ENCODE results near the gene DNAJC9.
"Not testable (repeated sequence)": the region's sequence is repeated elsewhere in the genome, so short reads cannot be mapped to it uniquely, and the experiment has no call there.

The DNAJC9 gene

GRCh38 chr10:73246646-73247508 is at the start of gene DNAJC9:
Gene DNAJC9 (minus strand): TSS chr10:73247255. CDS start chr10:73247189, 66 bp downstream.
- peak; percentile 96 to 97 for DNase-seq (ENCODE audit: low read depth in 2 of 2)

- no peak for DNase-seq (ENCODE audit: low read depth in 2 of 2)
Measured at GRCh38 chr10:73293461-73293860, 46.4 kb upstream of the DNAJC9 start.

DNA sequence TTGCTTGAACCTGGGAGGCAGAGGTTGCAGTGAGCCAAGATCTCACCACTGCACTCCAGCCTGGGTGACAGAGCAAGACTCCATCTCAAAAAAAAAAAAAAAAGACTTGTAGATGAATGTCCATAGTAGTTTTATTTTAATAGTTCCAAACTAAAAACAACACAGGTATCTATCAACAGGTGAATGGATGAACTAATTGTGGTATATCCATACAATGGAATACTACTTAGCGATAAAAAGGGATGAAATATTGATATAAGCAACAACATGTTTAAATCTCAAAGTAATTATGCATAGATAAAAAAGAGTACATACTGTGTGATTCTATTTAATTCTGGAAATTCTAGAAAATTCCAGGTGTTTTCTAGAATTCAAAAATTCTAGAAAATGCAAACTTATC is 42.9 kb upstream of the DNAJC9 start:
- DNase-seq (ENCODE audit: low read depth in 2 of 2) = no peak

- no peak for DNase-seq (ENCODE audit: low read depth in 2 of 2)
Measured at GRCh38 chr10:73287441-73287840, 40.4 kb upstream of the DNAJC9 start.

GRCh38 chr10:73281097-73281496 is 34.0 kb upstream of the DNAJC9 start:
- DNase-seq (ENCODE audit: low read depth in 2 of 2) = no peak

DNA sequence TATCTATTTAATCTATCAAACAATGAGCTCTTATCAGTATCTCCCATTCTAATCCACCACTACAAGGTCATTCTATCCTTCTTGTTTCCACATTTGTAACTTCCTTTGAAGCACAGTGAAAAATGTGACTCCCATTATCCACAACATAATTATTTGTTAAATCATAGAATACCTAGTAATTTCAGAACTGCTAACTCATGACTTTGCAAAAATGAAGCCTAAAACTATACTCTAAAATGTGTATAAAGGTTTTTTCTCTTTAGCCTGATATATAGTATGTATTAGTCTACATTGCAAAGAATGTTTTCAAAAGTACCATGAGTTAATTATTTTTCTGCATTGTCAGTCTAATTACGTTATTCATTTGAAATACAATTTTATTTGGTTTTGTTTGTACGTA is 17.4 kb upstream of the DNAJC9 start:
- DNase-seq (ENCODE audit: low read depth in 2 of 2) = no peak

GRCh38 chr10:73263693-73264347 is 16.8 kb upstream of the DNAJC9 start:
- no peak for DNase-seq (ENCODE audit: low read depth in 2 of 2)

DNA sequence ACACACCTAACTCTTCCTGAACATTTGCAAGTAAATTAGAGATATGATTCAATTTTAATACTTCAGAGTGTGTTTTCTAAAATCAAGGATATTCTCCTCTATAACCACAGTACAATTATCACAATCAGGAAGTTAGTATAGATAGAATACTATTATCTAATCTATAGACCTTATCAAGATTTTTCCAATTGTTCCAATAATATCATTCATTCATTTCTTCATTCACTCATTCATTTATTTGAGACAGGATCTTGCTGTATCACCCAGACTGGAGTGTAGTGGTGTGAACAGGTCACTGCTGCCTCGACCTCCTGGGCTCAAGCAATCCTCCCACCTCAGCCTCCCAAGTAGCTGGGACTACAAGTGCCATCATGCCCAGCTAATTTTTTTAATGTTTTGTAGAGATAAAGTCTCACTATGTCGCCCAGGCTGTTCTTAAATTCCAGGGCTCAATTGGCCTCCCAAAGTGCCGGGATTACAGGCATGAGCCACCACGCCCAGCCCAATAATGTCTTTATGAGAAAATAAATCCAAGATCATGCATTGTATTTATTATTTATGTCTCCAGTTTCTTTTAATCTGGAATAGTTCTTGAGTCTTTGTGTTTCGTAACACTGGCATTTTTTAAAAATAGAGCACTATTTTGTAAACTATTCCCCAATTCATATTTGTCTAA is 16.0 kb upstream of the DNAJC9 start:
- no peak for DNase-seq (ENCODE audit: low read depth in 2 of 2)

DNA sequence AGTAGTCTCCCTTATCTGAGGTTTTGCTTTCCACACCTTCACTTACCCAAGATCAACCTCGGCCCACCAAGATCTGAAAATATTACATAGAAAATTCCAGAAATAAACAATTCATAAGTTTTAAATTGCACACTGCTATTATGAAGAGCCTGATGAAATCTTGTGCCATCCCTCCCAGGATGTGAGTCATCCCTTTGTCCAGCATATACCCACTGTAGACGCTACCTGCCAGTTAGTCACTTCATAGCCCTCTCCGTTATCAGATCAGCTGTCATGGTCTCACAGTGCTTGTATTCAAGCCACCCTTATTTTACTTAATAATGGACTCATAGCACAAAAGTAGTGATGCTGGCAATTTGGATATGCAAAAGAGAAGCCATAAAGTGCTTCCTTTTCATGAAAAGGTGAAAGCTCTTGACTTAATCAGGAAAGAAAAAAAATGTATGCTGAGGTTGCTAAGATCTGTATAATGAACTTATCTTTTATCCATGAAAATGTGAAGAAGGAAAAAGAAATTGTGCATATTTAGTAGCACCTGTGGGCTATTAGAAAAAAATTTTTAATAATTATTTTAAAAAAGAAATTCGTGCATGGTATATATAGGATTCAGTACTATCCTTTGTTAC is 15.2 kb upstream of the DNAJC9 start:
- DNase-seq (ENCODE audit: low read depth in 2 of 2) = no peak

DNA sequence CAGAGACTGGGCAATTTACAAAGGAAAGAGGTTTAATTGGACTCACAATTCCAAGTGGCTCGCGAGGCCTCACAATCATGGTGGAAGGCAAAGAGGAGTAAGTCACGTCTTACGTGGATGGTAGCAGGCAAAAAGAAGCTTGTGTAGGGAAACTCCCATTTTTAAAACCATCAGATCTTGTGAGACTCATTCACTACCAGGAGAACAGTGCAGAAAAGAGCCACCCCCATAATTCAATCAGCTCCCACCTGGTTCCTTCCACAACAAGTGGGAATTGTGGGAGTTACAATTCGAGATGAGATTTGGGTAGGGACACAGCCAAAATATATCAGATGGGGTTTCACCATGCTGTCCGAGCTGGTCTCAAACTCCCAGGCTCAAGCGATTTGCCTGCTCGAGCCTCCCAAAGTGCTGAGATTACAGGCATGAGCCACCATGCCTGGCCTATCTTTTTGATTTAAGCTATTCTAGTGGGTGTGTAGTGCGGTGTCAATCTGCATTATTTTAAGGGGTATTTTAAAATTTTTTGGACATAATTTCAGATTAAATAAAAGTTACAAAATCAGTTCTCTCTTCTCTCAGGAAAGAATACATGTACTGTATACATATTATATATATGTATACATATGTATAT is 14.4 kb upstream of the DNAJC9 start:
- no peak for DNase-seq (ENCODE audit: low read depth in 2 of 2)

- not testable (repeated sequence) for DNase-seq (ENCODE audit: low read depth in 2 of 2)
Measured at GRCh38 chr10:73258612-73259011, 11.6 kb upstream of the DNAJC9 start.

DNA sequence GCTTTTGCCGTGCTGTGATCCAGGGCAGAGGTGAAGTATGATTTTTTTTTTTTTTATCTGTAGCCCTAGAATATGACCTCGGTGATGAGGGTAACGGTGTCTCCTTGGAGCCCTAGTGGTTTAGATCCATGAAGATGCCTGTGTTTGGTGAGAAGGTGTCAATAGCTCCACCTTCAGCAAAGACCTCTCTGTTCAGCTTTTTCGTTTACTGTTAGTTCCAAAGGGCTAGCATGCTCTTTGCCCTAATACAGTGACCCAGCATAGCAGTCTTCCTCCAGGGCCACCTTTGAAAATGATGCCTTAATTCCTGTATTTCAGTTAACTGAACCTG is 6.1 kb upstream of the DNAJC9 start:
- DNase-seq (ENCODE audit: low read depth in 2 of 2) = no peak

GRCh38 chr10:73252445-73253224 is 5.6 kb upstream of the DNAJC9 start, which contains the start of gene MRPS16:
Gene MRPS16 (minus strand): TSS chr10:73252644. CDS start chr10:73252482, 162 bp downstream.
- peak; percentile 80 to 84 for DNase-seq (ENCODE audit: low read depth in 2 of 2)

DNA sequence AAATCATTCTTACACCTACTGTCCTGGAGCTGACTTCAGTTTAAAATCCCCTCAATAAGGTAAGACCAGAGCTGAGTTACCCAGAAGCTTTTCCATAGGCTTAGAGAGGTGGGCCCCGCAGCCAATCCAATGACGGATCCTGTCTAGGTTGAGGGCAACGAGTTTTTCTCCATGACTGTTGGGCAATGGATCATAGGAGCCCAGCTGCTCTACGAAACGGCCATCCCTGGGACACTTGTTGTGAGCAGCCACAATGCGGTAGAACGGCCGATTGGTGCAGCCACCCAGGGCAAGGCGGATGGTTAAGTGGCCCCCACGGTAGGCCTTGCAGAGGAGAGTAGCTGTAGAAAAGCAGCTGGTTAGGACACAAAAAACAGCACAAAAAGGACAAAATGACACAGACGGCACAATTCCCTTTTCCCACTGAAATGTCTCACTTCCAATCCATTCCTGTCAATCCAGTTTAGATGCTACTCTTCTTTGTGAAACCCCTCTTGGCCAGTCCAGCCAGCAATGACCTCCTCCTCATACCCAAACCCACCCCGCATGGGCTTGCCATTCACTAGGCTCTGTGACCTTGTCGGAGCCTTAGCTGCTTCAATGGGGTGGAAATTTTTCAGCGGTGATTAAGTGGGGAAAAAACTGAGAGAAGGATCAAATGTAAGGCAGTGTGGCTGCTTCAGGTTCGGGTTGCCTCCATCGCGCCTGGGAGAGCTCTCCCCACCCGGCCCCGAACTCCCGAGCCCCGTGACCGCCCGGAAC is 4.8 kb upstream of the DNAJC9 start:
- DNase-seq (ENCODE audit: low read depth in 2 of 2) = no peak

- DNase-seq (ENCODE audit: low read depth in 2 of 2) = no peak
Measured at GRCh38 chr10:73248259-73248724, 1.2 kb upstream of the DNAJC9 start.

DNA sequence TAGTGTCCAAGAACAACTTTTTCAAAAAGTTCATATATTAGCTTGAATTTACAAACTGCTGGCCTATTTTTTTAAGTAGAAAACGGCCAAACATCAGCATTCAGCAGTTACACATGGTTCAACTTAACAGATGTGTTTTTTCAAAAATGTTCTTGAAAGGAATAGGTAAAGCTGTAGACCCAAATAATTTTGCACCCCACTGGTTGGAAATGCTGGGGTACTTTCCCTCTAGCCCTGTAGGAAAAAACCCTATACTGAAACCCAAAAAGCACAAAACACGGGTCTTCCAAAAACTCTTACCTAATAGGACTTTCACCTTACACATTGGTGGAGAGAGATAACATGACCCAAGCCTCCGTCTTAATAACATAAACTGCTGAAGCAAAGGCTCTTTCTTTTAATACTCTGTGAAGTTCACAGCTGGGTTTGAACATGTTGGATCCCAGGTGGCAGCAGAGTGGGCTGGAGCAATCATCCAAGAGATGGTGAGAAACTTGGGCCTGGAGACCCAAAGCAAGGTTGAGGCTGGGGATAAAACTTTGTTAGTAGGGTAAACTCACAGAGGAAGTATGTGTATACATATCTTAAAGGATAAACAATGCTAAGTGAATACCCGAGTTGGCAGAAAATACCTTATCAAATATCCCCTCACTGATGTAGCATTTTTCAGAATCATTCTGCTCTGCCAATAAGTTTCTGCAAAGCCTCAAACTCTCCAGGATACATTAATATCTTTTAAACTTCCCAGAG is 629 bp upstream of the DNAJC9 start:
- DNase-seq (ENCODE audit: low read depth in 2 of 2) = no peak

DNA sequence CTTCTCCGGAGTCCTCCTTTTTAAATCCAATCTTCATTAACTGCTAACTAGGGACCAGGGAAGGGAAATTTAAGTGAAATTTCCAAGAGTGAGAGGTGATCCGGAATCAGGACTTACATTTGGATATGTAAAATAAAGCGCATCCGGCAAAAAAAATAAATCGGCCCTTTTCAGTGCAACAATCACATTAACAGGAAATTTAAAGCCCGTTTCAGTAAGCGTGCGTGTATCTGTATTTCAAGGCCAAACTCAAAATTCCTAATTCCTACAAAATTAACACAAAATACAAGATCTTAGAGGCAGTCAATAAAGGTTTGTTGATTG is 771 bp downstream of the DNAJC9 start:
- no peak for DNase-seq (ENCODE audit: low read depth in 2 of 2)

GRCh38 chr10:73244866-73245477 is 2.1 kb downstream of the DNAJC9 start:
- no peak for DNase-seq (ENCODE audit: low read depth in 2 of 2)

GRCh38 chr10:73239908-73240307 is 7.1 kb downstream of the DNAJC9 start:
- no peak for DNase-seq (ENCODE audit: low read depth in 2 of 2)
